ENCODE results near the gene LRRC2.

The LRRC2 gene

DNA sequence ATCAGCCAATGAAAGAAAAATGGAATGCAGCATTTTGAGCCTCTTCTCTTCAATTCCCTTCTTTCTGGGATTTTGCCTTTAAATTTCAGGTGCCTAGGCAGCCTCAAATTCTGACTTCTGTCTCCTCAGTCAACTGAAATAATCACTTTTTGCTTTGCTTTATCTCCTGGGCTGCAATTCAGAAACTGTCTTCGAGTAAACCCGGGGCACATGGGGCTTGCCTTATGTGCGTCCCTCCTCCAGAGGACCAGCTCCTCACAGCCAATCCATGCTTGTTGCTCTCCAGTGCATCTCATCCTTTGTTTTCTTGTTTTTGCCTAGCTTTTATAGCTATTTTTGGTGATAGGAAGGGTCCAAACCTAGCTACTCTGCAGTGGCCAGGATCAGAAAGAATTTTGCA, 59.6 kb downstream of the LRRC2 start:
- TF ChIP-seq, protein P1, sequence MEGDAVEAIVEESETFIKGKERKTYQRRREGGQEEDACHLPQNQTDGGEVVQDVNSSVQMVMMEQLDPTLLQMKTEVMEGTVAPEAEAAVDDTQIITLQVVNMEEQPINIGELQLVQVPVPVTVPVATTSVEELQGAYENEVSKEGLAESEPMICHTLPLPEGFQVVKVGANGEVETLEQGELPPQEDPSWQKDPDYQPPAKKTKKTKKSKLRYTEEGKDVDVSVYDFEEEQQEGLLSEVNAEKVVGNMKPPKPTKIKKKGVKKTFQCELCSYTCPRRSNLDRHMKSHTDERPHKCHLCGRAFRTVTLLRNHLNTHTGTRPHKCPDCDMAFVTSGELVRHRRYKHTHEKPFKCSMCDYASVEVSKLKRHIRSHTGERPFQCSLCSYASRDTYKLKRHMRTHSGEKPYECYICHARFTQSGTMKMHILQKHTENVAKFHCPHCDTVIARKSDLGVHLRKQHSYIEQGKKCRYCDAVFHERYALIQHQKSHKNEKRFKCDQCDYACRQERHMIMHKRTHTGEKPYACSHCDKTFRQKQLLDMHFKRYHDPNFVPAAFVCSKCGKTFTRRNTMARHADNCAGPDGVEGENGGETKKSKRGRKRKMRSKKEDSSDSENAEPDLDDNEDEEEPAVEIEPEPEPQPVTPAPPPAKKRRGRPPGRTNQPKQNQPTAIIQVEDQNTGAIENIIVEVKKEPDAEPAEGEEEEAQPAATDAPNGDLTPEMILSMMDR (IDR thresholded peaks at IDR 0.05; ENCODE audit: unreplicated experiment in 3 of 3) = no peak
- Mint-ChIP-seq H3K4me1 (peaks cover 37% of the 10 kb centered on the region), H3K36me3 (ENCODE audit: low read depth) (no peaks in the 10 kb centered on the region), H3K4me3 (no peak overlapping the region), H3K27me3 (ENCODE audit: low read depth) (no peaks in the 10 kb centered on the region), H3K9me3 (no peaks in the 10 kb centered on the region), H3K27ac (no peak overlapping the region)

DNA sequence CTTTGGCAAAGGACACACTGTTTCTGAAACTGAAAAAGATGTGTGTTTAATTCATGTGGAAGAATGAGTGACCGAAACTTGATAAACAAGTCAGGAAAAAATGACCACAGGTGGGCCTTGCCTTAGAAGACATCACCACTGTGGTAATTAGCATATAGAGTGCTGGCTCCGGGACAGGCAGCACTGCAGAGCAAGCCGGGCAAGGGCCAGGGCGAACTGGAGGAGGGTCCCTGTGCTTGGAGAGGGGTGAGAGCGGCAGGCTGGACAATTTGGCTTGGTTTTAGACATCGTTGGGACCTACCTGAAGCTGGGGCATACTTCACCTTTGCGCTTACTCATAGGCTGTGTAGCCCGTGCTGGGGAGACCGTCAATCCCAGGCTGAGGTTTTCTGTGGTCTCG, 60.1 kb downstream of the LRRC2 start:
- TF ChIP-seq, protein P1 (IDR thresholded peaks at IDR 0.05; ENCODE audit: unreplicated experiment in 3 of 3) = no peak
- Mint-ChIP-seq H3K4me3 (no peak overlapping the region), H3K4me1 (peaks cover 37% of the 10 kb centered on the region), H3K27me3 (ENCODE audit: low read depth) (no peaks in the 10 kb centered on the region), H3K27ac (no peak overlapping the region), H3K9me3 (no peaks in the 10 kb centered on the region), H3K36me3 (ENCODE audit: low read depth) (no peaks in the 10 kb centered on the region)

DNA sequence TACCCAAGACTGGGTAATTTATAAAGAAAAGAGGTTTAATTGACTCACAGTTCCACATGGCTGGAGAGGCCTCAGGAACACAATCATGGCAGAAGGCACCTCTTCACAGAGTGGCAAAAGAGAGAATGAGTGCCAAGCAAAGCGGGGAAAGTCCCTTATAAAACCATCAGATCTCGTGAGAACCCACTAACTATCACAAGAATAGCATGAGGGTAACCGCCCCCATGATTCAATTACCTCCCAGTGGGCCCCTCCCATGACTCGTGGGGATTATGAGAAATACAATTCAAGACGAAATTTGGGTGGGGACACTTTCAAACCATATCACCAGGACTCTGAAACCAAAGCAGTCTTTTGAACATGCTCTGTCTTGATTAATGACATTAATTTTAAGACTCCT, 61.3 kb downstream of the LRRC2 start:
- no peaks in the 10 kb centered on the region for H3K9me3 Mint-ChIP-seq

DNA sequence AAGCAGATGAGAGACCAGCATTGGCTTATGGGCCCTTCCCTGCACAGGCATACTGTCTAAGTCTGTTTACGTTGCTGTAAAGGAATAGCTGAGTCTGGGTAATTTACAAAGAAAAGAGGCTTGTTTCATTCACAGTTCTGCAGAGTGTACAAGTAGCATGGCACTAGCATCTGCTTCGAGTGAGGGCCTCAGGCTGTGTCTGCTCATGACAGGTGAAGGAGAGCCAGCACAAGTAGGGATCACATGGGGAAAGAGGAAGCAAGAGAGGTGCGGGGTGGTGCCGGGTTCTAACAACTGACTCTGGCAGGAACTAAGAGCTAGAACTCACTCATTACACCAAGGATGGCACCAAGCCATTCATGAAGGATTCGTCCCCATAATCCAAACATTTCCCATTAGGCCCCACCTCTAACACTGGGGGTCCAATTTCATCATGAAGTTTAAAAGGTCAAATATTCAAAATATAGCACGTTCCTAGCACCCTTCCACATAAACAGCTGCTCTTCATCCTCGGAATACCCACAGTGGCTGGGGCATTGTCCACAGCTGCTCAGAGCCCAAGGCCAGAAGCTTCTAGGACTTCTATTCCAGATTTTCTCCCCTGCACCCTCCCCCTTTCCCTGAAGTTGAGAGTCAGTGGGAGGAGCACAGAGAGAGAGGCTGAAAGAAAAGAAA, 62.8 kb downstream of the LRRC2 start:
- H3K9me3 Mint-ChIP-seq = no peaks in the 10 kb centered on the region
- no peaks in the 10 kb centered on the region for H3K36me3 Mint-ChIP-seq (ENCODE audit: low read depth)

More for the DNA sequence above, 61.3 kb downstream of the LRRC2 start:
- Mint-ChIP-seq H3K36me3 (ENCODE audit: low read depth) (no peaks in the 10 kb centered on the region), H3K4me3 (no peak overlapping the region), H3K27ac (no peak overlapping the region), H3K4me1 (peaks cover 42% of the 10 kb centered on the region), H3K27me3 (ENCODE audit: low read depth) (no peaks in the 10 kb centered on the region)
- TF ChIP-seq, protein P1 (IDR thresholded peaks at IDR 0.05; ENCODE audit: unreplicated experiment in 3 of 3) = no peak

DNA sequence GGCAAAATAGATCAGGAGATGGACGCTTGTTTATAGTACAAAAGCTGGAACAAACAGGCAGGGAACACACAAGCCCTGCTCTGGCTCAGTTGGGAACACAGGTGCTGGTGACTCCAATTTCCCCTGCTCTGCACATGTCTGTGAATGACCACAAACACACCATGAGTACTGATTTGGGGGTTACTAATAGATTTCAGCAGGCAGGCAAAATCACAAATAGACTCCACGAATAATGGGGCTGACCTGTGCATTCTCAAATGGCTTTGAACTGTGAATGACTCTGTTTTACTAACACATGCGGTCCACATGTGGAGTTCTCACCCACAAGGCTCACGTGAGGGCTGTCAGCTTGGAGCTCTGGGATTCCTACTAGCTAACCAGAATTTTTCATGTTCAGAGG, 64.4 kb downstream of the LRRC2 start:
- H3K4me3 Mint-ChIP-seq = no peak overlapping the region
- no peaks in the 10 kb centered on the region for H3K36me3 Mint-ChIP-seq (ENCODE audit: low read depth)
- H3K27ac Mint-ChIP-seq = peak overlapping the region in 1 of 3 experiments; percentile 62
- TF ChIP-seq, protein P1 (IDR thresholded peaks at IDR 0.05; ENCODE audit: unreplicated experiment in 3 of 3) = no peak
- H3K27me3 Mint-ChIP-seq (ENCODE audit: low read depth) = peaks cover 12% of the 10 kb centered on the region
- peaks cover 52% of the 10 kb centered on the region for H3K4me1 Mint-ChIP-seq
- no peaks in the 10 kb centered on the region for H3K9me3 Mint-ChIP-seq

More for the DNA sequence above, 62.8 kb downstream of the LRRC2 start:
- Mint-ChIP-seq H3K27ac (peak overlapping the region; percentile 4 to 16 (median 10)), H3K4me1 (peaks cover 50% of the 10 kb centered on the region), H3K4me3 (peak overlapping the region in 1 of 3 experiments; percentile 17), H3K27me3 (ENCODE audit: low read depth) (peaks cover 6% of the 10 kb centered on the region)
- TF ChIP-seq, protein P1 (IDR thresholded peaks at IDR 0.05; ENCODE audit: unreplicated experiment in 3 of 3) = no peak
